Suprapubic skin (tissue), 4 donors: ENCODE measurements around the gene HMG20A. TPM values are rescaled to one million over a fixed set of nuclear protein-coding genes. Genes with fewer than 3 reads are reported as not detected.

Experiments
- DNase-seq, 2 donors: peaks; one replicate each; pipeline ENCODE4 v3.0.0-alpha.2; 2019; ENCODE audit warnings: low spot score in 2 of 2
- H3K27ac ChIP-seq: fragments of 200-600 bp; sonication (generic); one replicate; pipeline ENCODE4 v1.5.1; 2019
- H3K27me3 ChIP-seq: fragments of 200-600 bp; sonication (generic); one replicate; pipeline ENCODE4 v1.5.1; 2019
- H3K36me3 ChIP-seq: fragments of 200-600 bp; sonication (generic); one replicate; pipeline ENCODE4 v1.5.1; 2019
- H3K4me1 ChIP-seq: fragments of 200-600 bp; sonication (generic); one replicate; pipeline ENCODE4 v1.5.1; 2019
- H3K4me3 ChIP-seq: fragments of 200-600 bp; sonication (generic); one replicate; pipeline ENCODE4 v1.5.1; 2019; ENCODE audit warnings: mild to moderate bottlenecking
- H3K9me3 ChIP-seq: fragments of 200-600 bp; sonication (generic); one replicate; pipeline ENCODE4 v1.5.1; 2019
- CTCF ChIP-seq, 2 donors: fragments of 200-600 bp in 1 of 2; fragments of 450-650 bp in 1 of 2; sonication (generic) in 1 of 2; IDR thresholded peaks; one replicate each; pipeline ENCODE4 v1.5.1; 2016 to 2019; ENCODE audit warnings: antibody characterized with exemption in 2 of 2, mild to moderate bottlenecking in 1 of 2, moderate library complexity in 1 of 2
- EP300 ChIP-seq: sonication (generic); formaldehyde crosslinking; IDR thresholded peaks from one replicate; pipeline ENCODE4 v1.6.1; 2017; ENCODE audit warnings: antibody characterized with exemption
- POLR2A ChIP-seq, 2 donors: fragments of 450-650 bp; IDR thresholded peaks; one replicate each; pipeline ENCODE4 v1.6.1; 2017; ENCODE audit warnings: antibody characterized with exemption in 2 of 2, mild to moderate bottlenecking in 2 of 2, moderate library complexity in 2 of 2
- POLR2AphosphoS5 ChIP-seq, 3 donors: sonication (generic); formaldehyde crosslinking; IDR thresholded peaks; one replicate each; pipeline ENCODE4 v1.6.1; 2017; ENCODE audit warnings: antibody characterized with exemption in 3 of 3
- WGBS: methylation state at CpG from one replicate; pipeline ENCODE4 v1.1.5; 2018; 5-methylcytosine and 5-hydroxymethylcytosine counted together
- total RNA-seq, 4 donors: library from RNA; depleted of rRNA; stranded (reverse); fragments of >200 nt; gene quantifications; one replicate each; pipeline ENCODE4 v1.1.0, GENCODE V29; 2016

HMG20A gene
- total RNA-seq, 4 donors from 2014 or later = 21.3 to 35.6 (median 23.5) TPM

GRCh38 chr15:77437264-77437663 lies 16.6 kb downstream of the HMG20A start:
- no peak overlapping the region for H3K27ac ChIP-seq
- H3K36me3 ChIP-seq = no peaks in the 10 kb centered on the region
- no peak for DNase-seq
- 85% methylated on average over 4 of the region's 4 CpGs for WGBS
- H3K9me3 ChIP-seq = no peaks in the 10 kb centered on the region
- no peaks in the 10 kb centered on the region for H3K27me3 ChIP-seq
- H3K4me1 ChIP-seq = peaks cover 6% of the 10 kb centered on the region
- H3K4me3 ChIP-seq = no peak overlapping the region
- TF ChIP-seq POLR2A (IDR thresholded peaks at IDR 0.05) = no peak
- TF ChIP-seq CTCF (IDR thresholded peaks at IDR 0.05) = no peak
- TF ChIP-seq EP300 = no peak

DNA sequence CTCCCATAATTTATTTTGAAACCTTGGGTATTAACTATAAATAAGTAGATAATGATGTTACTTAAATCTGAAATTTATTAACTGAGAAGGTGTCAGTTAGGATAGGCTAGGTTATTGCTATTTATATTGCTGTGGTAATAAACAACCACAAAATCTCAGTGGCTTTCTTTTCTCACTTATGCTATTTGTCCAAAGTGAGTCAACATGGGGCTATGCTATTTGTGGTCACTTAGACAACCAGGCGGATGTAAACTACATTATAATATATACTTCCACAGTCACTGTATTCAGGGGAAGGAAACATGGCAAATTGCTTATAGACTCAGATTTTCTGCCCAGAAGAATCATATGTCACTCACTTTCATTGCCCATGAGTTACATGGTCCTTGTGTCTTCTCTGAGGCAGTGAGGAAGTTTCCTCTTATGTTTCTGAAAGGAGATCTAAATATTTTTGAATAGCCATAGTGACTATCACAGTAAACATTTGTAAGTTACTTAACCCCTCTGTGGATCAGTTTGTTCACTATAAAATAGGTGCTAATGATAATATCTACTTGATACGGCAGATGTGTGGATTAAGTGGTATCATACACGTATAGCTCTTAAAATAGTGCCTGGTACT lies 19.8 kb downstream of the HMG20A start:
- H3K4me3 ChIP-seq = no peak overlapping the region
- no peaks in the 10 kb centered on the region for H3K36me3 ChIP-seq
- no peak for DNase-seq
- no peak for TF ChIP-seq CTCF (IDR thresholded peaks at IDR 0.05)
- no peak for TF ChIP-seq EP300
- TF ChIP-seq POLR2A (IDR thresholded peaks at IDR 0.05) = no peak
- no peak for TF ChIP-seq POLR2AphosphoS5 (IDR thresholded peaks at IDR 0.05)
- no peaks in the 10 kb centered on the region for H3K9me3 ChIP-seq
- H3K27ac ChIP-seq = no peak overlapping the region
- no peaks in the 10 kb centered on the region for H3K27me3 ChIP-seq
- H3K4me1 ChIP-seq = peaks cover 9% of the 10 kb centered on the region
- WGBS = 70% methylated on average over 3 of the region's 3 CpGs

GRCh38 chr15:77446840-77447390 lies 26.2 kb downstream of the HMG20A start:
- TF ChIP-seq POLR2A (IDR thresholded peaks at IDR 0.05) = no peak
- TF ChIP-seq EP300 = no peak
- no peak for TF ChIP-seq CTCF (IDR thresholded peaks at IDR 0.05)
- TF ChIP-seq POLR2AphosphoS5 (IDR thresholded peaks at IDR 0.05) = no peak
- Histone ChIP-seq H3K27me3 (no peaks in the 10 kb centered on the region), H3K9me3 (no peaks in the 10 kb centered on the region), H3K36me3 (no peaks in the 10 kb centered on the region), H3K27ac (no peak overlapping the region), H3K4me1 (peaks cover 3% of the 10 kb centered on the region), H3K4me3 (no peak overlapping the region)
- 76% methylated on average over 4 of the region's 4 CpGs for WGBS
- no peak for DNase-seq

DNA sequence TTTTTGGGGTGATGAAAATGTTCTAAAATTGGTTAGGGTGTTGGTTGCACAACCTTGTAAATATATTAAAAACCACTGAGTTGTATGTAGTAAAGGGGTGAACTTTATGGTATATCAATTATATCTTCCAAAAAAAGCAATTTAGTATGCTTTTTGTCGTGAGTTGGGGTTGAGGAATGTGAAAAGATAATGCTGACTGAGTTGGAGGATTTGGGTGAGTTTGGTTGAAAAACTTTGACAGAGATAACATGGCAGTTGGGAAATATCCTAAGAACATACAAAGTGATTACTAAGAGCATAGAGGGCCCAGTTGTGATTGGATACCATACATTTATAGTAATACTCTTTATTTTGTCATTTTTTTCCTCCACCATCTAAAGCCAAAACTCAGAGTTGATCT lies 33.6 kb downstream of the HMG20A start:
- Histone ChIP-seq H3K4me3 (no peak overlapping the region), H3K27ac (no peak overlapping the region), H3K36me3 (no peaks in the 10 kb centered on the region), H3K9me3 (no peaks in the 10 kb centered on the region), H3K4me1 (peaks cover 26% of the 10 kb centered on the region), H3K27me3 (no peaks in the 10 kb centered on the region)
- no peak for TF ChIP-seq POLR2AphosphoS5 (IDR thresholded peaks at IDR 0.05)
- TF ChIP-seq EP300 = no peak
- TF ChIP-seq CTCF (IDR thresholded peaks at IDR 0.05) = no peak
- TF ChIP-seq POLR2A (IDR thresholded peaks at IDR 0.05) = no peak
- no peak for DNase-seq
- WGBS = 98% methylated on average over 1 of the region's 1 CpG

DNA sequence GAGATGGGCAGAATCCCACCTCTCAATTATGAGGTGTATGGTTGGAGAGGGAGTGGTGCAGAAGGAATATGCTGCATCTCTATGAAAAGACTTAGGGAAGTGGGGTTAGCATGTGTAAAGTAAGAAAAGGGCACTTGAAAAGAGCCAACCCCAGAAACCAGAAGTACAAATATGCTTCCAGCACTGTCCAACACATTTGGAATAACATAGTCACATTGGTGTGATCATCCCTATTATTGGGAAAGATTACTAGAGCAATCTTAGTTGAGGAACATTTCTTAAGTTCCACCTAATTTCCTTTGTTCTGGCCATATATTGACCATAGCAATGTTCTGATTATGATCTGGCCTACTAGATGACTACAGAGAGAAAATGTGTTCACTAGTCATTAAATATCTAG lies 34.3 kb downstream of the HMG20A start:
- peak overlapping the region; percentile 74 for H3K27ac ChIP-seq
- H3K4me1 ChIP-seq = peaks cover 26% of the 10 kb centered on the region
- no peaks in the 10 kb centered on the region for H3K27me3 ChIP-seq
- H3K36me3 ChIP-seq = peaks cover 4% of the 10 kb centered on the region
- no peaks in the 10 kb centered on the region for H3K9me3 ChIP-seq
- H3K4me3 ChIP-seq = no peak overlapping the region
- DNase-seq = no peak
- TF ChIP-seq POLR2AphosphoS5 (IDR thresholded peaks at IDR 0.05) (no peak), POLR2A (IDR thresholded peaks at IDR 0.05) (no peak), CTCF (IDR thresholded peaks at IDR 0.05) (no peak), EP300 (no peak)
